Spleen (tissue), 7 donors: Measurements from ENCODE around the gene KCTD13.

Experiments used
- POLR2AphosphoS5 ChIP-seq, 3 donors: sonication (generic); formaldehyde crosslinking; IDR thresholded peaks; one replicate each; pipeline ENCODE4 v1.5.1; 2017; ENCODE audit warnings: antibody characterized with exemption in 3 of 3
- TF ChIP-seq, protein P1 (sequence below), 11 experiments: fragments of 200-600 bp in 7 of 11; fragments of 450-650 bp in 4 of 11; sonication (generic) in 4 of 11; IDR thresholded peaks in 8 of 11; conservative IDR thresholded peaks in 3 of 11; 1 replicate in 7 of 11; 2 replicates in 4 of 11; pipeline versions ENCODE4 v1.4.0 to v1.8.0; 2016 to 2021; ENCODE audit warnings: antibody characterized with exemption in 11 of 11, inconsistent platforms in 4 of 11, mild to moderate bottlenecking in 1 of 11
- donor health status: DM: no; HTN: no; CAD: no; lungs with moderate emphysema.
- donor health status: DM: no; HTN: no; CAD: no.
- donor health status: DM: no; HTN: no; CAD: no.

DNA sequence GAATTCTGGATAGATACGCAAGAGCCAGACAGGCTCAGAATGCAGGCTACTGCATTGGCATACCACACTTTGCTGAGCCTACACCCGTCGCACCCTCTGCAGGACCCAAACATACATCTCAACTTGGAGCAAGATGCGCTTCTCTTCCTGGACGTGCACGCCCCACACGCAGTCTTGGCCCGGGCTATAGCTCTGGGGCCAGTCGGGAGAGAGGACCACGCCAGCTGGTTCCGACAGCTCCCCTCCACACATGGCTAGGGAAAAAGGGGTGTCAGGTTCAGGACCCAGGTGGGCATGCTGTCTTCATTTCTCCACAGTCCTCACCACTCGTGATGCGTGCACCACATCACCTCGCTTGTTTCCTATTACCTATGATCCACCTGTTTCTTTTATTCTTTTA lies 47.9 kb downstream of the KCTD13 start:
- TF ChIP-seq, protein P1, sequence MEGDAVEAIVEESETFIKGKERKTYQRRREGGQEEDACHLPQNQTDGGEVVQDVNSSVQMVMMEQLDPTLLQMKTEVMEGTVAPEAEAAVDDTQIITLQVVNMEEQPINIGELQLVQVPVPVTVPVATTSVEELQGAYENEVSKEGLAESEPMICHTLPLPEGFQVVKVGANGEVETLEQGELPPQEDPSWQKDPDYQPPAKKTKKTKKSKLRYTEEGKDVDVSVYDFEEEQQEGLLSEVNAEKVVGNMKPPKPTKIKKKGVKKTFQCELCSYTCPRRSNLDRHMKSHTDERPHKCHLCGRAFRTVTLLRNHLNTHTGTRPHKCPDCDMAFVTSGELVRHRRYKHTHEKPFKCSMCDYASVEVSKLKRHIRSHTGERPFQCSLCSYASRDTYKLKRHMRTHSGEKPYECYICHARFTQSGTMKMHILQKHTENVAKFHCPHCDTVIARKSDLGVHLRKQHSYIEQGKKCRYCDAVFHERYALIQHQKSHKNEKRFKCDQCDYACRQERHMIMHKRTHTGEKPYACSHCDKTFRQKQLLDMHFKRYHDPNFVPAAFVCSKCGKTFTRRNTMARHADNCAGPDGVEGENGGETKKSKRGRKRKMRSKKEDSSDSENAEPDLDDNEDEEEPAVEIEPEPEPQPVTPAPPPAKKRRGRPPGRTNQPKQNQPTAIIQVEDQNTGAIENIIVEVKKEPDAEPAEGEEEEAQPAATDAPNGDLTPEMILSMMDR (IDR thresholded peaks at IDR 0.05 in 8 of 11, conservative IDR thresholded peaks at IDR 0.05 in 3 of 11) = no peak
- no peak for TF ChIP-seq POLR2AphosphoS5 (IDR thresholded peaks at IDR 0.05)
